ENCODE measurements around the gene PCBP2.

Gene PCBP2

DNA sequence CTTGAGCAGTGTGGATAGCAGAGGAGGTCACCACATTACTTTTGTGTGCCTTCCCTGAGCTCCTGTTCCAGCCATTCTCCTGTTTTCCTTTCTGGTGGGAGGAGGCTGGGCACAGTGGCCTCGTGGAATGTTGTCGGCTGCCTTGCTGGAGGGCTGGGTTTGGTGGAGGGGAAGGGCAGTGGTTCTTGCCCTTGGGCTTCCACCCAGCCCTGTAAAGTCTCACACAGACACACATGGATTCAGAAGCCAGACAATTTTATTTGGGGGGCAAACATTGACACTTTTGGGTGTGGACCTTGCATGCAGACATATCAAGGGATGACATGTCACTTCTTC, 54.5 kb downstream of the PCBP2 start:
- Histone ChIP-seq H3K4me3 (ENCODE audit: low read depth in 1 of 2, low read length in 2 of 2) (no peak overlapping the region), H3K4me1 (ENCODE audit: control insufficient read depth in 1 of 2, insufficient read depth in 2 of 2, low read length in 2 of 2) (peaks cover 8 to 25% of the 10 kb centered on the region in 2 donors), H3K9me3 (ENCODE audit: control insufficient read depth in 1 of 2, low read length in 2 of 2) (no peaks in the 10 kb centered on the region), H3K27ac (ENCODE audit: low read length) (no peak overlapping the region), H3K27me3 (ENCODE audit: low read depth, low read length) (no peaks in the 10 kb centered on the region), H3K36me3 (ENCODE audit: control insufficient read depth in 1 of 2, insufficient read depth in 2 of 2, low read length in 2 of 2) (peaks cover 18 to 43% of the 10 kb centered on the region in 2 donors)

DNA sequence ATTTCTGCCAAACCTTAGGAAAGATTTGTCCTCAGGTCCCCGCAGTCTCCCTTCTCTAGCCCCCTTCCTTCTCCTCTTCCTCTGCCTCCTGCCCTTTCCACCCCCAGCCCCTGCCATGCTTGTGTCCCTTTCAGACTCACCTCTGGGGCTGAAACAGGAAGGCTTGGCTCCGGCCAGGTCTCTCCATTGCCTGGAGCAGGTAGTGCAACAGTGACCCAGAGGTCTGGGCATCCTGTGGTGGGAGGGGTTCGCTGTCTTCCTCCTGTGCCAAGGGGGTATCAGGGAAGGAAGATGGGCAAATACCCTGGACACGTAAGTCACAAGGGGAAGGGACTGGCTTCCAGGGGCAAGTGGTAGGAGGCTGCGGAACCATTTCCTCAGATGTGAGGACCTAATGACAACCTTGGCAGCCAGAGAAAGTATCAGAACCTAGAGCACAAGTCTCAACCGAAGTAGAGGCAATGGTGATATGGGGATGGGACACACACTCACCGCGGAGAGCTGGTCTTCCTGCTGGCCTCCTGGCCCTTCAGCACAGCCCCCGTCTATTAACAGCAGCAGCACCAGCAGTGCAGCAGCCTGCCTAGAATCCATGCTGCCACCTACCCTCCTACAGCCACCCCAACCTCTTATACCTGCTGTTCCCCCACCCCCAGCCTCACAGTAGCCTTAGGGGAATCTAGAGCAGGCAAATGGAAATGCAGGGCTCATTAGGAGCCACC, 55.1 kb downstream of the PCBP2 start, which contains the start of gene NPFF:
TSS of gene NPFF (minus strand) at position 604 of the 722 bp plus-strand sequence. CDS start at position 594, 10 bp downstream.
- Histone ChIP-seq H3K4me3 (ENCODE audit: low read depth in 1 of 2, low read length in 2 of 2) (no peak within 1 kb of the TSS), H3K4me1 (ENCODE audit: control insufficient read depth in 1 of 2, insufficient read depth in 2 of 2, low read length in 2 of 2) (peaks cover 2 to 19% of the 10 kb centered on the region in 2 donors), H3K36me3 (ENCODE audit: control insufficient read depth in 1 of 2, insufficient read depth in 2 of 2, low read length in 2 of 2) (peaks cover 24 to 49% of the 10 kb centered on the region in 2 donors), H3K27me3 (ENCODE audit: low read depth, low read length) (no peaks in the 10 kb centered on the region), H3K27ac (ENCODE audit: low read length) (no peak within 1 kb of the TSS), H3K9me3 (ENCODE audit: control insufficient read depth in 1 of 2, low read length in 2 of 2) (no peaks in the 10 kb centered on the region)

DNA sequence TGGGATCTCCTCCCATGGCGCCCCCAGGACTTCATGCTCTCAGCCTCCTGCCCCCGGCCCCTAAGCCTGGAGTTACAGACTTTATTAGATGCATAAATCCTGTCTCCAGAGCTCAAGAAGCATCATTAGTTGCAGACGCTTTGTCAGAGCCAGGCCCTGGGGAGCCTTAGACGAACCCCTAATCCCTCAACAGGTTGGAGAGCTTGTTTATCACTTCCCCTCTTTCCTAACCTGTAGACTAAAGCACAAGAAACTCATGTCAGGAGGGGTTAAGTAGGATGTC, 55.6 kb downstream of the PCBP2 start:
- no peak overlapping the region for H3K27ac ChIP-seq (ENCODE audit: low read length)
- no peaks in the 10 kb centered on the region for H3K27me3 ChIP-seq (ENCODE audit: low read depth, low read length)
- H3K36me3 ChIP-seq (ENCODE audit: control insufficient read depth in 1 of 2, insufficient read depth in 2 of 2, low read length in 2 of 2): peaks cover 29 to 54% of the 10 kb centered on the region in 2 donors

DNA sequence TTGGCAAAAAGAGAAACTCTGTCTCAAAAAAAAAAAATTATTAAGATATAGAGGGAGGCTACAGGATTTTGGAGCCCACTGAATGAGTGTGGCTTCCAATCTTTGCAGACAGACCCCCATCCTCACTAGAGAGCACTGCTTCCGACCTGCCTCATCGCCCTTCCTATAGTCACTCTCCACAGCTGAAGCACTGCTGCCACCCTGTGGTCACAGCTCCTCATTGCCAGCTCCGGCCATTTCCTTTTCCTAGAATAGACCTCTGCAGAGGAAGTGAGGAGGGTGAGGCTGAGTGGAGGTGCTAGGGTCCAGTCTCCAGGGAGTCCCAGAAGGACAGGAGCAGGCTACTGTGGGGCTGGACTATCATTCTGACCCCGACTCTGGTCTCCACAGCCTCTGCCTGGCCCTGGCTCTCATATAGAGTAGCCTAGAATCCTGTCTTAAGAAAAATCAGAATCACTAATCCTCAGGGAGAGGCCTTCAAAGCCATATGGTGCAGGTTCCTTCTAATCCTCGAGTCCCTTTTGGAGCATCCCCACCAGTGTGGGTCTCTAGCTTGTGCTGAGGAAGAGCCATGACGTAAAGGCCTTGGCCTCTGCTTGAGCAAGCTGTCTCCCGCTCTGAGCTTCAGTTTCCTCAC, 56.8 kb downstream of the PCBP2 start:
- no peaks in the 10 kb centered on the region for H3K9me3 ChIP-seq (ENCODE audit: control insufficient read depth in 1 of 2, low read length in 2 of 2)
- H3K4me1 ChIP-seq (ENCODE audit: control insufficient read depth in 1 of 2, insufficient read depth in 2 of 2, low read length in 2 of 2): peaks cover 0 to 9% of the 10 kb centered on the region in 2 donors
- no peaks in the 10 kb centered on the region for H3K27me3 ChIP-seq (ENCODE audit: low read depth, low read length)
- no peak overlapping the region for H3K4me3 ChIP-seq (ENCODE audit: low read depth in 1 of 2, low read length in 2 of 2)
- H3K27ac ChIP-seq (ENCODE audit: low read length): no peak overlapping the region
- peaks cover 39 to 64% of the 10 kb centered on the region in 2 donors for H3K36me3 ChIP-seq (ENCODE audit: control insufficient read depth in 1 of 2, insufficient read depth in 2 of 2, low read length in 2 of 2)

More for the DNA sequence above, 55.6 kb downstream of the PCBP2 start:
- Histone ChIP-seq H3K4me1 (ENCODE audit: control insufficient read depth in 1 of 2, insufficient read depth in 2 of 2, low read length in 2 of 2) (peaks cover 0 to 14% of the 10 kb centered on the region in 2 donors), H3K9me3 (ENCODE audit: control insufficient read depth in 1 of 2, low read length in 2 of 2) (no peaks in the 10 kb centered on the region), H3K4me3 (ENCODE audit: low read depth in 1 of 2, low read length in 2 of 2) (no peak overlapping the region)

DNA sequence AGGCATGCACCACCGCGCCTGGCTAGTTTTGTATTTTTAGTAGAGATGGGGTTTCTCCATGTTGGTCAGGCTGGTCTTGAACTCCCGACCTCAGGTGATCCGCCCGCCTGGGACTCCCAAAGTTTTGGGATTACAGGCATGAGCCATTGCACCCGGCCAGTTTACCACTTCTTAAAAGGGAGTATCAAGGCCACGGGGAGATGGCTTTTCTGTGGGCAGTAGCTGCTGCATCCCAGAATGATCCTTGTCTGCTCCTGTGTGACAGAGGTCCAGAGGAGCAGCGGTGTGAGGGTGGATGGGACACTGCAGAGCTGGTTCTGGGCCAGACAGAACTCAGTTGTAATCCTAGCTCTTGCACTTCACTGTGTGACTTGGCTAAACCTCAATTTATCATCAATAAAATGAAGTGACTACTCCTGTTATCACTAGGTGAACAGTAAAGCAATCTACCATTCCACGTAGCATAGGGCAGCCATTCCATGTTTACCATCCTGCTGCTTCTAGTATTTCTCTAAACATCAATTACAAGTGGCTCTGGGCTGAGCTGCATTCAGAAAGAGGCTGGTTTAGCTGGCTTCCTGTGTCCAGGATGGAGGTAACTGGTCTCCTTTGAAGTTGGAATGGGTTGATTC, 58.4 kb downstream of the PCBP2 start:
- Histone ChIP-seq H3K4me1 (ENCODE audit: control insufficient read depth in 1 of 2, insufficient read depth in 2 of 2, low read length in 2 of 2) (peaks cover 0 to 9% of the 10 kb centered on the region in 2 donors), H3K27me3 (ENCODE audit: low read depth, low read length) (no peaks in the 10 kb centered on the region), H3K36me3 (ENCODE audit: control insufficient read depth in 1 of 2, insufficient read depth in 2 of 2, low read length in 2 of 2) (peaks cover 54 to 70% of the 10 kb centered on the region in 2 donors), H3K4me3 (ENCODE audit: low read depth in 1 of 2, low read length in 2 of 2) (no peak overlapping the region), H3K9me3 (ENCODE audit: control insufficient read depth in 1 of 2, low read length in 2 of 2) (no peaks in the 10 kb centered on the region), H3K27ac (ENCODE audit: low read length) (no peak overlapping the region)

DNA sequence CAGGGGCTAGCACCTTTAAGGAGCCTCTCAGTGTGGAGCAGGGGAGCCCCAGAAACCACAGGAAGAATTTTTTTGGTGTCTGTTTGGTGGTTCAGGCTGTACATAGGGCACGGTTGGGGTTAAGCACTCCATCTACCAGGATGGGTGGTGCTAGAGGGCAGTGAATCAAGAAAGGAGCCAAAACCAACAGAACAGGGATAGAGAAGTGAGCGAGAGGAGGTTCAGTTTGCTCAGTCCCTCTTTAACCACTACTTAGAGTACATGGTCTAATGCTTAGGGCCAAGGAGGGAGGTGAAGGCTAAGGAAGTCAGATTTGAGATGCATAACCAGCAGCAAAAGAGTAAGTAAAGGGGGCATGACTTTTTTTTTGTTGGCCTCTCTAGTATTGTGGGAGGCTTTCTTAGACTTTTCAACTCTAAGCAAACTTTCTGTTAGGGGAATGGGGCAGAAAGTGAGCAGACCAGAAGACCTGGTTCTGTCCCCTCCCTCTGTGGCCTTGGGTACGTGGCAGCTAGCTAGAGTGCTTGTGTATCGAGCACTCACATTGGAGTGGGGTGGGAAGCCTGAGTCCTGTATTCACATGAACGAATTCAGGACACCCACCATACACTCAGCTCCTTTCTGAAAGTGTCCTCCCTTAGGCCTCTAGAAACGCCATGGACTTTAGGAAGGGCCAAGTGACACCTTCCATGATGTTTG, 62.0 kb downstream of the PCBP2 start:
- peaks cover 62 to 83% of the 10 kb centered on the region in 2 donors for H3K36me3 ChIP-seq (ENCODE audit: control insufficient read depth in 1 of 2, insufficient read depth in 2 of 2, low read length in 2 of 2)
- H3K4me1 ChIP-seq (ENCODE audit: control insufficient read depth in 1 of 2, insufficient read depth in 2 of 2, low read length in 2 of 2): peaks cover 0 to 2% of the 10 kb centered on the region in 2 donors
- H3K4me3 ChIP-seq (ENCODE audit: low read depth in 1 of 2, low read length in 2 of 2): no peak overlapping the region
- no peak overlapping the region for H3K27ac ChIP-seq (ENCODE audit: low read length)
- no peaks in the 10 kb centered on the region for H3K27me3 ChIP-seq (ENCODE audit: low read depth, low read length)
- no peaks in the 10 kb centered on the region for H3K9me3 ChIP-seq (ENCODE audit: control insufficient read depth in 1 of 2, low read length in 2 of 2)

DNA sequence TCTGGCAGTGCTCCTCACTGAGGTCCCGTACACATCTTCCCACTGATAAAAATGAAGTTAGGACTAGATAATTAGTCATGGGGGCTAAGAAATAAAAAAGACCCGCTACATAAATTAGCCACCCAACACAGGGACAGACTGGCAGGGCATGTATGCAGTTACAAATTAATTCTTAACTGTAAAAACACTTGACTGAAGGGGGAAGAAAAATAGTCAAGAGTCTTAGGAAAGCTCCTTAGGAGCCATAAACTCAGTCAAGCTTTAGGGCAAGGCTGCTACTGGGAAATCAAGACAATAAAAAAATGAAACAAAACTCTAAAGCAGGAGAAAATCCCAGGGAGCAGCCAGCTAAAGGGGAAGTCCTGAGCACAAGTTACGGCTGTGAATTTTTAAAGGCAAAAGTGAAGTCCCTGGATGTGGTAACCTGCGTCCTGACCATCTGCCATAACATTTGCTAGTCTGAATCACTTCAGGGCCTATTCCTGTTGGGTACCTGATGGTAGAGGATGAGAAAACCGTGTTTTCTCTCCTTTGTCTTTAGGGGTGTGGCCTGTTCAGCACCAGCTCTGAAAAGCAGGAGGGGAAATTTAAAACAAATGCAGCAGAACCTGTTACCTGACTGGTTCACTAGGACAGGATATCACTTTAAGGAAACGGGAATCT, 62.9 kb downstream of the PCBP2 start:
- Histone ChIP-seq H3K27me3 (ENCODE audit: low read depth, low read length) (no peaks in the 10 kb centered on the region), H3K4me1 (ENCODE audit: control insufficient read depth in 1 of 2, insufficient read depth in 2 of 2, low read length in 2 of 2) (no peaks in the 10 kb centered on the region), H3K27ac (ENCODE audit: low read length) (no peak overlapping the region), H3K9me3 (ENCODE audit: control insufficient read depth in 1 of 2, low read length in 2 of 2) (no peaks in the 10 kb centered on the region), H3K36me3 (ENCODE audit: control insufficient read depth in 1 of 2, insufficient read depth in 2 of 2, low read length in 2 of 2) (peaks cover 62 to 92% of the 10 kb centered on the region in 2 donors), H3K4me3 (ENCODE audit: low read depth in 1 of 2, low read length in 2 of 2) (no peak overlapping the region)

DNA sequence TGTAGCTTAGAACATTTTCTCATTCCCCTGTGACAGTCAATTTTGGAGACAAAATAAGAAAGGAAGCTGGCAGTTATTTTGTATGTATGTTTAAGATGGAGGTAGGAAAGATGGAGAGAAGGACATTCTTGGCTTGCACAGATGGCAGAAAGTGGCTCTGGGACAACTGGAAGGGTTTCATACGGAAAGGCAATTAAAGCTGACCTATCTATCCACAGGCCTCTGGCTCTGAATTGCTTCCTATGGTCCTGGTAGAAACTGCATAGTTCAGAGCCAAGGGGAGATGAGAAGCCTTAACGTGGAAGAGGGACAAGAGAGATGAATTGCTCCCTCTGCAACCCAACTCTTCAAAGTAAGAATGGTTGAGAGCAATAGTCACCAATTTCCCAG, 63.4 kb downstream of the PCBP2 start:
- H3K36me3 ChIP-seq (ENCODE audit: control insufficient read depth in 1 of 2, insufficient read depth in 2 of 2, low read length in 2 of 2): peaks cover 62 to 94% of the 10 kb centered on the region in 2 donors
- no peaks in the 10 kb centered on the region for H3K4me1 ChIP-seq (ENCODE audit: control insufficient read depth in 1 of 2, insufficient read depth in 2 of 2, low read length in 2 of 2)
- H3K27me3 ChIP-seq (ENCODE audit: low read depth, low read length): no peaks in the 10 kb centered on the region
- H3K9me3 ChIP-seq (ENCODE audit: control insufficient read depth in 1 of 2, low read length in 2 of 2): no peaks in the 10 kb centered on the region
- no peak overlapping the region for H3K4me3 ChIP-seq (ENCODE audit: low read depth in 1 of 2, low read length in 2 of 2)
- H3K27ac ChIP-seq (ENCODE audit: low read length): no peak overlapping the region

DNA sequence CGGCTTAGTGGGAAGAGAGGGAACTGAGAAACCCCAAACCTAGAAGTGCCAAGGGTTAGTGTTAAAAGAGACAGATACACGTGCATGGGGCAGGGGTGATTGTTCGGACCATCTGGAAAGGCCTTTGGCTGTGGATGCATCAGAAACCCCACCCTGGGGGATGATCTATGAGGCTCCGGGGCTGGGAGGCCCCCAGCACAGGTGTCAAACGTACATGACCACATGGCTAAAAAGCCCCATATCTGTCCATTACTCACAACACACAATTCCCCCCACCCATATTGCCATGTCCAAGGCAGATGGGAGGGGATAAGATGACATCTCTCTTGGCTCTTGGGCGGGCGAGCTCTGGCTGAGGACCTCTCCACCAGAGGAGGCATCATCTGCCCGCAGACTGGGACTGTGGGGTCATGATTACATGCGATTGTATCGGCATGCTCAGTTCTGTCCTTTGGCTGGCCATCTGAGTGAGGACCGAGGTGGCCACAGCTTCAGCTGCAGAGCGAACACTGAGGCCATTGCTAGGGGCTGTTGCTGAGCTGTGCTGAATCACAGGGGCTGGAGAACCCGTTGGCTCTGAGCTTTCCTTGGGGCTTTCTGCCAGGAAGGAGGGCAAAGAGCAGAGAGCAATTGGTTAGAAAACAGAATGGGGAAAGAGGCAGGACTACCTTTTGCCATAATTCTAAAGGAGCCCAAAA, 65.0 kb downstream of the PCBP2 start:
- no peak overlapping the region for H3K4me3 ChIP-seq (ENCODE audit: low read depth in 1 of 2, low read length in 2 of 2)
- no peaks in the 10 kb centered on the region for H3K27me3 ChIP-seq (ENCODE audit: low read depth, low read length)
- peaks cover 64 to 94% of the 10 kb centered on the region in 2 donors for H3K36me3 ChIP-seq (ENCODE audit: control insufficient read depth in 1 of 2, insufficient read depth in 2 of 2, low read length in 2 of 2)
- no peaks in the 10 kb centered on the region for H3K9me3 ChIP-seq (ENCODE audit: control insufficient read depth in 1 of 2, low read length in 2 of 2)
- no peak overlapping the region for H3K27ac ChIP-seq (ENCODE audit: low read length)
- no peaks in the 10 kb centered on the region for H3K4me1 ChIP-seq (ENCODE audit: control insufficient read depth in 1 of 2, insufficient read depth in 2 of 2, low read length in 2 of 2)

DNA sequence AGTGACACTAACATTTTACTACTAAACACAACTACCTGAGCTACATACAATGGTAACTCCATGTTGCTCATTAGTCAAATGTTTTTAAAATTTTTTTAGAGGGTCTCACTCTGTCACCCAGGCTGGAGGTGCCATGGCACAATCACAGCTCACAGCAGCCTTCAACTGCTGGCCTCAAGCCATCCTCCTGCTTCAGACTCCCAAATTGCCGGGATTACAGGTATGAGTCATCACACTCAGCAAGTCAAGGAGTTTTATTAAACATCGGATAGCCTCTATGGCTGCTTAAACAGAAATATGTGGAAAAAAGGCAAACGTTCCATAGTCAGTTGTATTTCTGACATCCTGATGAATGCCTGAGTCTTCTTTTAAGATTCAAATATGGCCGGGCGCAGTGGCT, 66.5 kb downstream of the PCBP2 start:
- no peaks in the 10 kb centered on the region for H3K27me3 ChIP-seq (ENCODE audit: low read depth, low read length)
- H3K4me1 ChIP-seq (ENCODE audit: control insufficient read depth in 1 of 2, insufficient read depth in 2 of 2, low read length in 2 of 2): no peaks in the 10 kb centered on the region
- H3K27ac ChIP-seq (ENCODE audit: low read length): no peak overlapping the region
- H3K9me3 ChIP-seq (ENCODE audit: control insufficient read depth in 1 of 2, low read length in 2 of 2): no peaks in the 10 kb centered on the region
- H3K4me3 ChIP-seq (ENCODE audit: low read depth in 1 of 2, low read length in 2 of 2): no peak overlapping the region
- peaks cover 61 to 95% of the 10 kb centered on the region in 2 donors for H3K36me3 ChIP-seq (ENCODE audit: control insufficient read depth in 1 of 2, insufficient read depth in 2 of 2, low read length in 2 of 2)

Measured in muscle layer of duodenum (tissue), 2 donors.